Neural progenitor cell (in vitro differentiated cells): ENCODE results near the gene CASP4.

Source experiments
- CTCF ChIP-seq: fragments of 200-600 bp; sonication (generic); IDR thresholded peaks from 2 replicates; pipeline ENCODE4 v1.5.1; 2017; ENCODE audit warnings: antibody characterized with exemption, mild to moderate bottlenecking
- EZH2phosphoT487 ChIP-seq: fragments of 200-600 bp; sonication (generic); IDR thresholded peaks from 2 replicates; pipeline ENCODE4 v1.6.1; 2017; ENCODE audit warnings: antibody characterized with exemption

GRCh38 chr11:104943561-104943960 lies 24.8 kb downstream of the CASP4 start:
- TF ChIP-seq CTCF (no peak), EZH2phosphoT487 (no peak)
